Thoracic aorta endothelial cell (primary cell): Measurements from ENCODE around the gene TIA1. TPM values are rescaled to one million over a fixed set of nuclear protein-coding genes. Genes with fewer than 3 reads are reported as not detected.

Source experiments
- small RNA-seq: library from RNA; depleted of rRNA; stranded (forward); fragments of <200 nt; gene quantifications from one replicate; pipeline ENCODE3, GENCODE V24; 2012
- total RNA-seq: library from RNA; depleted of rRNA; stranded (reverse); fragments of >200 nt; gene quantifications from 2 replicates; pipeline ENCODE4 v1.2.3, GENCODE V29; 2012

TIA1 gene
- 153 and 162 TPM in 2 replicates for total RNA-seq

DNA sequence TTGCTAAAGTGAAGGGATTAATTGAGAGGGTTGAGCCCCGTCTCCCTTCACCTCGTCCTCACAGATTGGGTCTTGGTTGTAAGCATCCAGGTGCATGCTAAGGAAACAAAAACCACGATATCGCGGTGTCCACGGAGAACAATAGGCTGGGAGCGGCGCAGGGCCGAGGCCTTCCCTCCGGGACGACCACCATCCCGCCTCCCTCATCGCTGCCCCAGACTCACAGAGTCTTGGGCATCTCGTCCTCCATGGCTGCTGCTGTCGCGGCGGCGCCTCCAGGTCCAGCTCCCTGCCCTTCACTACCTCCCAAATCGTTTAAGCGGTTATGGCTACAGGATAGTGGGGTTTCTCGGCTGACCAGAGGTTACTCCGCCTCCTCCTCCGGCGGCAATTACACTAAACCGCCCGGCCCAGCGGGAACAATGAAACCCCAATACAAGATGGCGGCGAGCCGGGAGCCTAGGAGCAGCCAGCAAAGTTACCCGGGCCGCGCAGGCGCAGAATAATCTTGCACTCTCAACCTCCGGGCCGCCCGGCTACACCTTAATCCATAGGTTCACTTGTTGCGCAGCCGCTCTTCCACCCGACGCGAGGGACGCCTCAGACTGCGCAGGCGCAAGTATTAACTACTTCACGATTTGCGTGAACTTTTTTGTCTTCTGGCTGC lies at the start of gene TIA1:
Gene TIA1 (minus strand): TSS at position 448 of the 667 bp plus-strand sequence. CDS start 198 bp downstream, at position 250.

GRCh38 chr2:70190418-70191243 lies 57.8 kb downstream of the TIA1 start, which contains the start of gene C2orf42:
Gene C2orf42, minus strand, starts transcription at chr2:70191019. Its CDS starts 9,034 bp downstream, at chr2:70181985.

Small RNAs within 50 kb of the gene (small RNA-seq; reads per million reads assigned to genes)
- gene AC016700.2 (not detected), gene MIR1285-2 (not detected)

Other genes starting within 250 kb of the TIA1 start
- gene PCBP1, start 161.2 kb downstream of the TIA1 start, total RNA-seq = 74.9 and 104 TPM in 2 replicates
- gene C2orf42, start 57.6 kb downstream of the TIA1 start, total RNA-seq = 14.0 and 14.6 TPM in 2 replicates
- 37.2 and 41.0 TPM in 2 replicates for gene PCYOX1, start 9.5 kb upstream of the TIA1 start, total RNA-seq
- 315 and 331 TPM in 2 replicates for gene SNRPG, start 45.1 kb upstream of the TIA1 start, total RNA-seq
- 53.9 and 56.4 TPM in 2 replicates for gene FAM136A, start 53.4 kb upstream of the TIA1 start, total RNA-seq